A549 treated with AZD9567 at 1 μM for 4 hours (cell line): Measurements from ENCODE around the gene CSNK1D. TPM values are rescaled to one million over a fixed set of nuclear protein-coding genes. Genes with fewer than 3 reads are reported as not detected.

ENCODE experiments used
- total RNA-seq: library from RNA; stranded (reverse); fragments of 200-300 nt; extraction: Qiagen RNA extraction; gene quantifications from 5 replicates; pipeline ENCODE4 v1.2.3, GENCODE V29; 2022; ENCODE audit not compliant: insufficient read depth

The CSNK1D gene
- 169 to 215 TPM (median 206 TPM) in 5 replicates for total RNA-seq

DNA sequence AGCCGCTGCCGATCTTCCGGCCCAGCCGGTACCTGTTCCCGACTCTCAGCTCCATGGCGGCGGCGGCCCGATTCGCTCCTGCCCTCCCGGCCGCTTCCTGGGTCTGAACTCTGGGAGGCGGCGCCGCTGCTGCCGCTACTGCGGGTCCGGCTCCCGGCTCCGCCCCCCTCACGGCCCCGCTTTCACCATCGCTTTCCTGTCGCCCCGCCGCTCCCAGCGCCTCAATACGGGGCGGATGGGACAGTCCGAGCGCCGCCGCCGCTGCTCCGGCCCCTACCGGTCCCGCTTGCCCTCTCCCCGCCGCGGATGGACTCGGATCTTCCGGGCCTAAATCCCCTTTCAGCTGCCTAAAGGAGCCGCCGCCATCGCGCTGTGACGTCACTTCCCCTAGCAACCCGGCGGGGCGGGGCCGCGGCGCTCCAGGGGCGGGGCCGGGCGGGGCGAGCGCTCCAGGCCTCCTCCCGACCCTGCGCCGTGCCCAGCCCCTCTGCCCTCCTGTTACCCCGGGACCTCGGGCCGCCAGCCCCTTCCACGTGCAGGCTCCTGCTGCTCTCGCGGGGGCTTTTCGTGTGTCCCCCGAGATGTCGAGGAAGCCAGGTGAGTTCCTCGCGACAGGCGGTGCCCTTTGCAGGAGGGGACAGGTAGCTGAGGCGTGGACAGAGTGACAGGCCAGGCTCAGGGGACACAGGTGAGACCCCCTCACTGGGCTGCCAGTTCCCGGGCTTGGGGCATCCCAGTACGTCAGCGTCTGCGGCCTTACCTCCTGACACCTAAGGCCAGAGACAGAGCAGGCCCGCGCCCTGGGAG lies at the start of gene CSNK1D:
Gene CSNK1D (minus strand): TSS at position 374 of the 807 bp plus-strand sequence. CDS start 319 bp downstream, at position 55.

DNA sequence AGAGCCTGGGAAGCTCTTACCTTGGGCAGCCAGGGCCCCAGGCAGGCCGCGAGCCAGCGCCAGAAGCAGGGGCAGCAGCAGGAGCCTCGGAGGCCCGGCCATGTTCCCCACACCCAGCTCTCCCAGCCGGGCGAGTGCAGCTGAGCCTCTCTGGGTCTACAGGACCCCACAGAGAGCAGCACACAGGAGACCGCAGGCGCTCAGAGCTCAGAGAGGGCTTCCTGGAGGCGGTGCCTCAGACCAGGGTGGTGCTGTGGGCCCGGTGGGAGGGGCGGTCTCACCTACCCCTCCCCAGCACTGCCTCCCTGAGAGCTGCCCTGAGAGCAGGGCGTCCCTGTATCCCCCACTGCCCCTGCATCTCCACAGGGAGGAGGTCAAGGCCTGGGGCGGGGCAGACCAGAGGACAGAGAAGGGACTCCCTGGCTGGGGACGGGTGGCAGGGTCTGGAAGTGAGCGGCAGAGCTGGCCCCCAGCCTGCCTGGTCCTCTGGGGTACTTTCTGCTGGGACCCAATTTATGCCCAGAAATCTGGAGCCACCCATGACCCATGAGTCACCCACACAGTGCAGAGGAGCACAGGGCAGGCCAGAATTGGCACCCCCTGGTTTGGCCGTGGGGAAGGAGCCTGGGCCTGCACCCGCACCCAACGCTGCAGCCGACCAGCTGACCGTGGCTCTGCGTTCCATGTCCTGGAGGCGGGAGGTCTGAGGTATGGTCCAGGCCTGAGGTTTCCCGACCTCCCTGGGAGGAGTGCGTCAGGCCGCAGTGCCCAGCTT lies 44.1 kb upstream of the CSNK1D start, which contains the start of gene CD7:
Gene CD7 (minus strand): TSS at position 215 of the 775 bp plus-strand sequence. CDS start 113 bp downstream, at position 102.

GRCh38 chr17:82228842-82229697 lies 44.4 kb downstream of the CSNK1D start, which contains the start of gene SLC16A3:
SLC16A3 (plus strand) TSS chr17:82229042; CDS start chr17:82236009, 6,967 bp downstream.

GRCh38 chr17:82212331-82213250 lies 60.9 kb downstream of the CSNK1D start, which contains the start of gene CCDC57:
CCDC57 (minus strand) TSS chr17:82212842; CDS start chr17:82201944, 10,898 bp downstream.

Other genes starting within 250 kb of the CSNK1D start
- 19.0 to 41.3 TPM (median 38.5 TPM) in 5 replicates for gene RAC3, start 242.0 kb downstream of the CSNK1D start, total RNA-seq
- 76.5 to 117 TPM (median 111 TPM) in 5 replicates for gene DCXR, start 236.0 kb downstream of the CSNK1D start, total RNA-seq
- 20.8 to 24.8 TPM (median 24.4 TPM) in 5 replicates for gene RFNG, start 221.9 kb downstream of the CSNK1D start, total RNA-seq
- 120 to 154 TPM (median 137 TPM) in 5 replicates for gene GPS1, start 221.8 kb downstream of the CSNK1D start, total RNA-seq
- gene DUS1L, start 207.9 kb downstream of the CSNK1D start, total RNA-seq: 74.1 to 147 TPM (median 143 TPM) in 5 replicates
- gene FASN, start 175.5 kb downstream of the CSNK1D start, total RNA-seq: 91.1 to 158 TPM (median 149 TPM) in 5 replicates
- 8.8 to 30.2 TPM (median 26.3 TPM) in 5 replicates for gene CCDC57, start 60.9 kb downstream of the CSNK1D start, total RNA-seq
- 104 to 159 TPM (median 147 TPM) in 5 replicates for gene SLC16A3, start 44.7 kb downstream of the CSNK1D start, total RNA-seq
- 0.12 to 2.2 TPM (median 0.16 TPM) in 3 of 5 replicates, not detected in the others for gene CD7, start 43.9 kb upstream of the CSNK1D start, total RNA-seq
- gene SECTM1, start 60.1 kb upstream of the CSNK1D start, total RNA-seq: 1.6 to 6.3 TPM (median 2.3 TPM) in 5 replicates
- gene TEX19, start 85.5 kb upstream of the CSNK1D start, total RNA-seq: 0.45 to 0.56 TPM (median 0.49 TPM) in 4 of 5 replicates, not detected in the other
- 0.06 TPM in 1 of 5 replicates, not detected in the others for gene UTS2R, start 98.1 kb upstream of the CSNK1D start, total RNA-seq
- 16.0 to 19.8 TPM (median 17.8 TPM) in 5 replicates for gene HEXD, start 144.6 kb upstream of the CSNK1D start, total RNA-seq
- 22.5 to 31.7 TPM (median 25.0 TPM) in 5 replicates for gene OGFOD3, start 144.9 kb upstream of the CSNK1D start, total RNA-seq
- gene CYBC1, start 177.1 kb upstream of the CSNK1D start, total RNA-seq: 55.8 to 63.4 TPM (median 61.0 TPM) in 5 replicates
- 46.2 to 60.1 TPM (median 53.6 TPM) in 5 replicates for gene NARF, start 185.0 kb upstream of the CSNK1D start, total RNA-seq
- gene FOXK2, start 246.0 kb upstream of the CSNK1D start, total RNA-seq: 48.6 to 60.7 TPM (median 56.4 TPM) in 5 replicates